Gastrocnemius medialis (tissue), 4 donors: ENCODE measurements around the gene MND1.

Source experiments
- CTCF ChIP-seq, 5 experiments: fragments of 450-650 bp in 3 of 5; fragments of 200-600 bp in 2 of 5; sonication (generic) in 2 of 5; IDR thresholded peaks in 4 of 5; conservative IDR thresholded peaks in 1 of 5; 1 replicate in 4 of 5; 2 replicates in 1 of 5; pipeline ENCODE4 v1.5.1; 2016 to 2019; ENCODE audit warnings: antibody characterized with exemption in 5 of 5, mild to moderate bottlenecking in 3 of 5, moderate library complexity in 3 of 5
- POLR2A ChIP-seq, 2 donors: fragments of 450-650 bp; IDR thresholded peaks; one replicate each; pipeline ENCODE4 v1.6.1; 2017; ENCODE audit warnings: antibody characterized with exemption in 2 of 2, mild to moderate bottlenecking in 2 of 2, moderate library complexity in 2 of 2

GRCh38 chr4:153332936-153333335, 11.6 kb upstream of the MND1 start:
- TF ChIP-seq CTCF (IDR thresholded peaks at IDR 0.05 in 4 of 5, conservative IDR thresholded peaks at IDR 0.05 in 1 of 5) (no peak), POLR2A (IDR thresholded peaks at IDR 0.05) (no peak)
